ENCODE data around the gene ABCC3. TPM values are rescaled to one million over a fixed set of nuclear protein-coding genes. Genes with fewer than 3 reads are reported as not detected.

Gene ABCC3
- total RNA-seq, 1 donor from 2014 or later, result 0.73 TPM

DNA sequence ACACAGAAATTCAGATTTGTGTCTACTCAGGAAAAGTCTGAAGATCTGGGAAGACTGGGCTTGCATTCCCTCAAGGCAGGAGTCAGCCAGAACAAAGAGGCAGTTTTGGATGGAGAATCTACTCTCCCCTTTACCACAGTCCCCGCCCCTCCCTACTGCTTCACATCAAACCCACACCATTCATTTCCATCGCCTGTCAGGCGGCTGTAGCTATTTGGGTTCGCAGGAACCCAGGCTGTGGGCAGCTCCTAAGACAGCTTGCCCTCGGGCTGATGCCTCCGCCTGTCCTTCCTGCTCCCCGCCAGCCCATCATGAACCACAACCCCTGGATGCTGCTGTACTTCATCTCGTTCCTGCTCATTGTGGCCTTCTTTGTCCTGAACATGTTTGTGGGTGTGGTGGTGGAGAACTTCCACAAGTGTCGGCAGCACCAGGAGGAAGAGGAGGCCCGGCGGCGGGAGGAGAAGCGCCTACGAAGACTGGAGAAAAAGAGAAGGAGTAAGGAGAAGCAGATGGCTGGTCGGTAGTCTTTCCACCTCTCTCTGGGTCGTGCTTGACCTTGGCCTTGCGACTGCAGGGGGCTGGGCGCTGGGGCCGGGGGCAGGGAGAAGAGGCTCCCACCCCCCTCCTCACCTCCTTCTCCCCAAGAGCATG is 27.0 kb upstream of the ABCC3 start:
- Mint-ChIP-seq H3K4me3 (ENCODE audit: unreplicated experiment) (no peak overlapping the region), H3K9me3 (ENCODE audit: unreplicated experiment) (no peaks in the 10 kb centered on the region), H3K4me1 (ENCODE audit: unreplicated experiment) (peaks cover 6% of the 10 kb centered on the region), H3K36me3 (ENCODE audit: unreplicated experiment) (no peaks in the 10 kb centered on the region), H3K27me3 (ENCODE audit: unreplicated experiment) (peaks cover 19% of the 10 kb centered on the region), H3K27ac (ENCODE audit: unreplicated experiment) (no peak overlapping the region)
- no peak for DNase-seq (ENCODE audit: extremely low spot score, unreplicated experiment)
- TF ChIP-seq, protein P1, sequence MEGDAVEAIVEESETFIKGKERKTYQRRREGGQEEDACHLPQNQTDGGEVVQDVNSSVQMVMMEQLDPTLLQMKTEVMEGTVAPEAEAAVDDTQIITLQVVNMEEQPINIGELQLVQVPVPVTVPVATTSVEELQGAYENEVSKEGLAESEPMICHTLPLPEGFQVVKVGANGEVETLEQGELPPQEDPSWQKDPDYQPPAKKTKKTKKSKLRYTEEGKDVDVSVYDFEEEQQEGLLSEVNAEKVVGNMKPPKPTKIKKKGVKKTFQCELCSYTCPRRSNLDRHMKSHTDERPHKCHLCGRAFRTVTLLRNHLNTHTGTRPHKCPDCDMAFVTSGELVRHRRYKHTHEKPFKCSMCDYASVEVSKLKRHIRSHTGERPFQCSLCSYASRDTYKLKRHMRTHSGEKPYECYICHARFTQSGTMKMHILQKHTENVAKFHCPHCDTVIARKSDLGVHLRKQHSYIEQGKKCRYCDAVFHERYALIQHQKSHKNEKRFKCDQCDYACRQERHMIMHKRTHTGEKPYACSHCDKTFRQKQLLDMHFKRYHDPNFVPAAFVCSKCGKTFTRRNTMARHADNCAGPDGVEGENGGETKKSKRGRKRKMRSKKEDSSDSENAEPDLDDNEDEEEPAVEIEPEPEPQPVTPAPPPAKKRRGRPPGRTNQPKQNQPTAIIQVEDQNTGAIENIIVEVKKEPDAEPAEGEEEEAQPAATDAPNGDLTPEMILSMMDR (IDR thresholded peaks at IDR 0.05), result no peak

DNA sequence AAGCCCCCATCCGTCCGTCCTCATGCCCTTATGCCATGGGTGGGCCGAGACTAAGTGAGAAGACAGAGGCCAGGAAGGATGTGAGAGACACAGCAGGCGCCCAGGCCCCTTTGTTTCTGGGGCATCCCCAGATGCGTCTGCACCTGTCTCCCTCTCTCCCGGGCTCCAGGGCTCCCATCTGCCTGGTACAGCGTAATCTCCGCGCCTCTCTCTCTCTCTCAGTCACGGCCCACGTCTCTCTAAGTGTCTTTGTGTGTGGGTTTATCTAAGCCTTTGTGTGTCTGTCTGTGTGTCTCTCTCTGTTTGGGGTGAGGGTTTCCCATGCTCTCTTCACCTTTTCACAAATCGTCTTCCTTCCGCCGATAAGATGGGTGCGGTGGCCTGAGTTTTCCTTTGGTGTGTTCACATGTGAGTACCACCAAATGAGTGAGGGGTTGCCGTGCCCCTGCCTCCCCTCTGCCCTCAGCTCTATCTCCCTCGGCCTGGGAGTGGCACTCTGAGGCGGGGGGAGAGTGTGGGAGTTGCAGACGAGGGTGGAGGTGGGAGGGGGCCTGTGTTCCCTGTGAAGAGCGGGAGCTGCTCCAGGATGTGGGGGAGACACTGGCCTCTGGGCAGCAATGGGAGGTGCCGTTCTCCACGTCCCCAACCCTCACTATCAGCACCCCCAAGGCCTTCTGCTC is 25.8 kb upstream of the ABCC3 start:
- peaks cover 6% of the 10 kb centered on the region for H3K4me1 Mint-ChIP-seq (ENCODE audit: unreplicated experiment)
- peaks cover 11% of the 10 kb centered on the region for H3K27me3 Mint-ChIP-seq (ENCODE audit: unreplicated experiment)
- TF ChIP-seq, protein P1 (IDR thresholded peaks at IDR 0.05), result no peak
- H3K9me3 Mint-ChIP-seq (ENCODE audit: unreplicated experiment), result no peaks in the 10 kb centered on the region
- no peak overlapping the region for H3K27ac Mint-ChIP-seq (ENCODE audit: unreplicated experiment)
- H3K4me3 Mint-ChIP-seq (ENCODE audit: unreplicated experiment), result no peak overlapping the region
- H3K36me3 Mint-ChIP-seq (ENCODE audit: unreplicated experiment), result no peaks in the 10 kb centered on the region
- no peak for DNase-seq (ENCODE audit: extremely low spot score, unreplicated experiment)

DNA sequence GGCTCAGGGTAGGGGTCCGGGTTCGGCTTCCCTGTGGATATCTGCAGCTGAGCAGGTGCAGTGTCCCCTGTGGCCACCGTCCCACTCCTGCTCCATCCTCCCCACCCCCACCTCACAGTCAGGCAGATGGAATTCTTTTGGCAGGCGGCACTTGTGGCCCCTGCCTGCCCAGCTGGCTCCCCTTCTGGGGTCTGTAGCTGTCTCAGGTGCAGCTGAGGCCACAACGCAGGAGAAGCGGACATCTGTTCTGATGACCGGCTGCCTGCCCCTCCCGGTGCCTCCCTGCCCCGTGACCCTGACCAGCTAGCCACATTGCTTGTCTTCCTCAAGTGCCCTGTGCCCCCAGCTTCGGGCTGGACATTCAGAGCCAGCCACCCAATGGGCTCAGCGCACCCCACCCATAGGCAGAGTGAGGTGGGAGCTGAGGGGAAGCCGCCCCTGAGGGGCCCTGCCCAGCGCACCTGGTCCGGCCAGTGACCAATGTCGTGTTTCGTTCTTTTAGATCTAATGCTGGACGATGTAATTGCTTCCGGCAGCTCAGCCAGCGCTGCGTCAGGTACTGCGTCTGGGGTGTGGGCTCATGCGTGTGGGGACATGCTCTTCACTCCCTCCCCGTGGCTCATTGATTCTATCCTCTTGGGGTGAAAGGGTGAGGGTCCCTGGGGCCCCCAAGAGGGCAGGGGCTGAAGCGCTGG is 25.2 kb upstream of the ABCC3 start:
- H3K27me3 Mint-ChIP-seq (ENCODE audit: unreplicated experiment), result peaks cover 11% of the 10 kb centered on the region
- TF ChIP-seq, protein P1 (IDR thresholded peaks at IDR 0.05), result no peak
- H3K9me3 Mint-ChIP-seq (ENCODE audit: unreplicated experiment), result no peaks in the 10 kb centered on the region
- H3K36me3 Mint-ChIP-seq (ENCODE audit: unreplicated experiment), result no peaks in the 10 kb centered on the region
- no peak for DNase-seq (ENCODE audit: extremely low spot score, unreplicated experiment)
- peaks cover 3% of the 10 kb centered on the region for H3K4me1 Mint-ChIP-seq (ENCODE audit: unreplicated experiment)
- no peak overlapping the region for H3K27ac Mint-ChIP-seq (ENCODE audit: unreplicated experiment)
- no peak overlapping the region for H3K4me3 Mint-ChIP-seq (ENCODE audit: unreplicated experiment)

DNA sequence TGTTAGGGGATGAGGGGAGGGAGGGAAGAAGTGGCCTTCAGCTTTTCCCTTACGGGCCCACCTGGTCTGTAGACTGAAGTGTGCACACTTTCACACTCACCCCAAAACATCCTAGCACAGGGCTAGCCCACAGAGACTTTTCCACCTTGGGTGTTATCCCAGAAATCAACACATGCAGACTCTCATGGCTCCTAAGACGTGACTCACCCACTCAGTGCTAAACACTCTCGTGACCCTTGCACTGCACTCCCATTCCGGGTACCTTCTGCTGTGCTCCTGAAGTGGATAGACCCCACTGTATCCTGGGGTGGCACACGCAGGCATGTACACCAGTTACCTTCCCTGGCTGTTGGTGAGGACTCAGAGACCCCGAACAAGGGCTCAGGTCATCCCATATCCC is 23.0 kb upstream of the ABCC3 start:
- H3K4me1 Mint-ChIP-seq (ENCODE audit: unreplicated experiment), result no peaks in the 10 kb centered on the region
- H3K36me3 Mint-ChIP-seq (ENCODE audit: unreplicated experiment), result no peaks in the 10 kb centered on the region
- TF ChIP-seq, protein P1 (IDR thresholded peaks at IDR 0.05), result no peak
- no peaks in the 10 kb centered on the region for H3K9me3 Mint-ChIP-seq (ENCODE audit: unreplicated experiment)
- DNase-seq (ENCODE audit: extremely low spot score, unreplicated experiment), result no peak
- H3K27me3 Mint-ChIP-seq (ENCODE audit: unreplicated experiment), result peaks cover 11% of the 10 kb centered on the region
- no peak overlapping the region for H3K27ac Mint-ChIP-seq (ENCODE audit: unreplicated experiment)
- no peak overlapping the region for H3K4me3 Mint-ChIP-seq (ENCODE audit: unreplicated experiment)

DNA sequence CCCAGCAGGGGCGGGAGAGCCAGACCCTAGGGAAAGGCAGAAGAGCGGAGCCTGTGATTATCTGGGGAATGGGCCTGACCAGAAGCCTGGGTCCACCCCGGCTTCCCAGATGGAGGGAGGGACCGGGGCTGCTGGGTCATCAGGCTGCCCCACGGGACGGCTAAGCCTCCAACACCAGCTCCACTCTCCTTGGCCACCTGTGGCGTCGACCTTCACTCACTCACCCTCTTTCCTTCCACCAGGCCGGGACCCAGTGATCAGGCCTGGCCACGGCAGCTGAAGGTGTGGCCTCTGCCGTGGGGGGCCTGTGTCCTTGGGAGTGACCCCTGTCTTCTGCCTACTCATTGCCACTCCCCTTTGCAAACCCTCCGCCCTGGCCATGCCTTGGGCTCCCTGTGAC is 22.4 kb upstream of the ABCC3 start:
- Mint-ChIP-seq H3K4me3 (ENCODE audit: unreplicated experiment) (no peak overlapping the region), H3K4me1 (ENCODE audit: unreplicated experiment) (no peaks in the 10 kb centered on the region), H3K27ac (ENCODE audit: unreplicated experiment) (no peak overlapping the region), H3K36me3 (ENCODE audit: unreplicated experiment) (no peaks in the 10 kb centered on the region), H3K27me3 (ENCODE audit: unreplicated experiment) (peaks cover 7% of the 10 kb centered on the region), H3K9me3 (ENCODE audit: unreplicated experiment) (no peaks in the 10 kb centered on the region)
- TF ChIP-seq, protein P1 (IDR thresholded peaks at IDR 0.05), result no peak
- DNase-seq (ENCODE audit: extremely low spot score, unreplicated experiment), result no peak
